Psoas muscle (tissue), 8 donors: ENCODE results near the gene HOMEZ. TPM values are rescaled to one million over a fixed set of nuclear protein-coding genes. Genes with fewer than 3 reads are reported as not detected.

Source experiments
- ATAC-seq, 4 donors: fragments of 200-7000 bp; cut with Tn5 transposase; one replicate each; pipeline ENCODE4 v1.9.1; 2020; ENCODE audit warnings: moderate library complexity in 3 of 4, mild to moderate bottlenecking in 2 of 4
- DNase-seq, 2 donors: peaks; one replicate each; pipeline ENCODE4 v3.0.0-alpha.2; 2020
- H3K27ac ChIP-seq: fragments of 200-600 bp; one replicate; pipeline ENCODE4 v1.8.0; 2022
- H3K27me3 ChIP-seq, 3 donors: fragments of 200-600 bp in 1 of 3; one replicate each; pipeline versions ENCODE4 v1.6.1 to v1.8.0; 2013 to 2022; ENCODE audit warnings: low read length in 2 of 3, mild to moderate bottlenecking in 2 of 3, moderate library complexity in 1 of 3; ENCODE audit not compliant: insufficient read depth in 3 of 3
- H3K36me3 ChIP-seq, 2 donors: fragments of 200-600 bp in 1 of 2; one replicate each; pipeline versions ENCODE4 v1.6.1 to v1.8.0; 2013 to 2022; ENCODE audit warnings: low read depth in 1 of 2, mild to moderate bottlenecking in 1 of 2, moderate library complexity in 1 of 2; ENCODE audit not compliant: insufficient read depth in 1 of 2
- H3K4me1 ChIP-seq: fragments of 200-600 bp; one replicate; pipeline ENCODE4 v1.8.0; 2022
- H3K4me3 ChIP-seq: fragments of 200-600 bp; one replicate; pipeline ENCODE4 v1.8.0; 2022; ENCODE audit warnings: mild to moderate bottlenecking
- H3K9me3 ChIP-seq: fragments of 200-600 bp; one replicate; pipeline ENCODE4 v1.8.0; 2022
- CTCF ChIP-seq: fragments of 200-600 bp; IDR thresholded peaks from one replicate; pipeline ENCODE4 v1.8.0; 2022; ENCODE audit warnings: antibody characterized with exemption
- WGBS, 3 donors: extraction: QIAGEN DNeasy Blood & Tissue Kit; methylation state at CpG; one replicate each; pipeline versions ENCODE4 v1.1.6 to v1.1.7; 2013; 5-methylcytosine and 5-hydroxymethylcytosine counted together
- intact Hi-C, 2 donors: fragments of 100-400 bp; cut with DNase I; formaldehyde crosslinking; loops; one replicate each; pipeline versions ENCODE4 v1.11.0 to v1.14.2; 2022
- polyA plus RNA-seq, 3 donors: library from polyadenylated mRNA; stranded (reverse); fragments of 200-250 nt; gene quantifications; one replicate each; pipeline ENCODE4 v1.2.3, GENCODE V29; 2013
- total RNA-seq, 4 donors: library from RNA; stranded (reverse); fragmentation: NEBNext Ultra II Directional in 2 of 4; extraction: Animal tissue kit (Norgen Biotek cat#: 25700) in 2 of 4; gene quantifications; one replicate each; pipeline versions ENCODE4 v1.2.1 to v1.2.4, GENCODE V29; 2021 to 2023
- donor health status: healthy with polysubstance abuse.
- donor health status: DM: no; HTN: no; CAD: no; lungs with moderate emphysema.
- donor health status: Bipolar disorder and iron deficiency.
- donor health status: healthy.
- donor health status: DM: yes; HTN: yes; CAD: no.
- donor health status: DM: no; HTN: no; CAD: no.
- donor health status: DM: no; HTN: no; CAD: no.
- donor health status: DM: yes; HTN: yes; CAD: no.

Gene HOMEZ
- total and polyA plus RNA-seq, 7 donors, result 3.5 to 13.4 (median 6.3) TPM

GRCh38 chr14:23321572-23322547 lies 35.9 kb upstream of the HOMEZ start:
- DNase-seq (peak; percentile 58 to 80), ATAC-seq (peak; percentile 9 to 35 (median 22))
- intact Hi-C loops, result loop anchor here in 1 of 2 donors (5.0 to 10.0 kb wide), 2 partner anchors 145 to 233 kb away; partner anchors contain the start of genes NGDN, THTPA and ZFHX2
- H3K4me1 ChIP-seq, result peaks cover 15% of the 10 kb centered on the region
- peaks cover 5 to 38% of the 10 kb centered on the region in 2 donors for H3K36me3 ChIP-seq
- peak overlapping the region; percentile 97 for H3K27ac ChIP-seq
- WGBS, 3 donors, result 0 to 1% (median 1%) methylated on average over 32 to 64 of the region's 64 CpGs
- no peaks in the 10 kb centered on the region for H3K9me3 ChIP-seq
- TF ChIP-seq CTCF, result no peak
- peak overlapping the region; percentile 98 for H3K4me3 ChIP-seq
- no peaks in the 10 kb centered on the region for H3K27me3 ChIP-seq

DNA sequence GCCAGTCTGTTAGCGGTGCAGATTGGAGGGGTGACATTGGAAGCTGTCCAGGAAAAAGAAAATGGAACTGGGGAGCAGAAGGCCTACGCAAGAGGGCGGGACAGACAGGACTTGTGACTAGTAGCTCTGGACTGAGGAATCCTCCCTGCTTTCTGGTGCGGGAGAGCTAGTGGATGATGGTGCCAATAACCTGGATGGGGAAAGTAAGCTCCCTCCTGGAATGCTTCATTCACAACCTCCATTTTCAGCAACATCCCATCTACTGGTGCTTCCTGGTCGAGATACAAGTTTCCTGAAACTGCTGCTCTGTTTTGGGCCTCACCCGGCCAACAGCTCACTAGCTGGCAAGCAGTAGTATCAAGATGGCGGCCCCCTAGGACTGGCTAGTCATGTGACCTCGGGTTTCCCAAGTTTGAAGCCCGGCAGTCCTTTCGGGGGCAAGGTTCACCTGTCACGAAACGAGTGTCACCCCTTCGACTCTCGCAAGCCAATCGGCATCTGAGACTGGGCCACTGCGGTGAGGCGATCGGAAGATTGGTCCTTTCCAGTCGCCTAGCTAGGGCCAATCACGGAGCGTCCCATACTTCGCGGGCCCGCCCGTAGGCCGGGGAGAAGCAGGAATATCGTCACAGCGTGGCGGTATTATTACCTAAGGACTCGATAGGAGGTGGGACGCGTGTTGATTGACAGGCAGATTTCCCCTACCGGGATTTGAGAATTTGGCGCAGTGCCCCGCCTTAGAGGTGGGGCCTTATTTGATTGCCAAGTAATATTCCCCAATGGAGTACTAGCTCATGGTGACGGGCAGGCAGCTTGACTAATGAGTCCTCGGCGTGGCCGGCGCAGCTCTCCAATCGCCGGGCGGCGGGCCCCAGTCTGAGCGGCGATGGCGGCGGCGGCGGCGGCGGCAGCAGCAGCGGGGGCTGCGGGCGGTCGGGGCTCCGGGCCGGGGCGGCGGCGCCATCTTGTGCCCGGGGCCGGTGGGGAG lies 34.9 kb upstream of the HOMEZ start, which contains the start of gene PABPN1:
PABPN1 (plus strand) TSS at position 874 of the 988 bp plus-strand sequence; CDS start at position 887, 13 bp downstream.
- peak within 1 kb of the TSS; percentile 97 for H3K27ac ChIP-seq
- peaks cover 15% of the 10 kb centered on the region for H3K4me1 ChIP-seq
- peak; percentile 98 to 99 for DNase-seq
- no peaks in the 10 kb centered on the region for H3K9me3 ChIP-seq
- H3K27me3 ChIP-seq, result no peaks in the 10 kb centered on the region
- 4% methylated on average over 58 to 63 of the region's 63 CpGs for WGBS, 3 donors
- peak within 1 kb of the TSS; percentile 98 for H3K4me3 ChIP-seq
- peaks cover 5 to 37% of the 10 kb centered on the region in 2 donors for H3K36me3 ChIP-seq
- peak; percentile 92 to 94 (median 92) for ATAC-seq
- intact Hi-C loops, result loop anchor here in 1 of 2 donors (5.0 to 10.0 kb wide), 2 partner anchors 146 to 234 kb away; partner anchors contain the start of genes NGDN, THTPA and ZFHX2
- TF ChIP-seq CTCF, result no peak

- DNase-seq, result no peak
- peaks cover 3 to 28% of the 10 kb centered on the region in 2 donors for H3K36me3 ChIP-seq
- no peaks in the 10 kb centered on the region for H3K27me3 ChIP-seq
- no peaks in the 10 kb centered on the region for H3K9me3 ChIP-seq
- H3K4me3 ChIP-seq, result peak overlapping the region; percentile 98
- WGBS, 3 donors, result 81 to 86% (median 82%) methylated on average over 17 of the region's 17 CpGs
- intact Hi-C loops, result loop anchor here in 1 of 2 donors (5.0 to 10.0 kb wide), 2 partner anchors 147 to 235 kb away; partner anchors contain the start of genes NGDN, THTPA and ZFHX2
- peak overlapping the region; percentile 97 for H3K27ac ChIP-seq
- peaks cover 15% of the 10 kb centered on the region for H3K4me1 ChIP-seq
- TF ChIP-seq CTCF, result no peak
- no peak for ATAC-seq
Observed at GRCh38 chr14:23319746-23320583, 34.0 kb upstream of the HOMEZ start.

GRCh38 chr14:23316300-23316699 lies 30.4 kb upstream of the HOMEZ start:
- ATAC-seq (no peak), DNase-seq (no peak)
- no peaks in the 10 kb centered on the region for H3K27me3 ChIP-seq
- H3K4me1 ChIP-seq, result no peaks in the 10 kb centered on the region
- no peak overlapping the region for H3K27ac ChIP-seq
- no peak for TF ChIP-seq CTCF
- WGBS, 3 donors, result 84 to 97% (median 87%) methylated on average over 5 of the region's 5 CpGs
- peaks cover 0 to 6% of the 10 kb centered on the region in 2 donors for H3K36me3 ChIP-seq
- no peak overlapping the region for H3K4me3 ChIP-seq
- intact Hi-C loops, result no loop called here
- no peaks in the 10 kb centered on the region for H3K9me3 ChIP-seq
